HepG2 (cell line): ENCODE results near the gene THADA. TPM values are rescaled to one million over a fixed set of nuclear protein-coding genes. Genes with fewer than 3 reads are reported as not detected.
A peak's percentile ranks its signal among the peaks of the same experiment; 100 is the strongest.

ENCODE experiments used
- ASH2L ChIP-seq: fragments of 300-600, 200-600 bp; sonication (generic); IDR thresholded peaks from 2 replicates; pipeline ENCODE4 v1.7.0; 2017; ENCODE audit warnings: low read depth, mild to moderate bottlenecking, moderate library complexity, mixed read lengths, low read length; ENCODE audit not compliant: insufficient read length
- ATAD3A ChIP-seq: sonication (generic); formaldehyde crosslinking; IDR thresholded peaks from 2 replicates; pipeline ENCODE4 v1.4.0; 2020; ENCODE audit warnings: missing genetic modification reagents
- ATF7-NPFF ChIP-seq: sonication (generic); formaldehyde crosslinking; IDR thresholded peaks from 2 replicates; pipeline ENCODE4 v1.8.1; 2023; ENCODE audit warnings: mild to moderate bottlenecking, low read depth, missing genetic modification reagents, moderate library complexity
- SP1 ChIP-seq, 2 experiments: fragments of 450-650 bp in 1 of 2; sonication (generic) in 1 of 2; formaldehyde crosslinking in 1 of 2; IDR thresholded peaks; 2 replicates each; pipeline versions ENCODE4 v1.4.0 to v1.6.1; 2016 to 2020; ENCODE audit warnings: missing genetic modification reagents in 1 of 2
- ZNF124 ChIP-seq: sonication (generic); formaldehyde crosslinking; IDR thresholded peaks from 2 replicates; pipeline ENCODE4 v1.4.0; 2020; ENCODE audit warnings: missing genetic modification reagents
- ZNF510 ChIP-seq: sonication (generic); formaldehyde crosslinking; IDR thresholded peaks from 2 replicates; pipeline ENCODE4 v1.4.0; 2020; ENCODE audit warnings: low read depth, mild to moderate bottlenecking, missing genetic modification reagents
- ZNF530 ChIP-seq: sonication (generic); formaldehyde crosslinking; IDR thresholded peaks from 2 replicates; pipeline ENCODE4 v1.5.0; 2020; ENCODE audit warnings: low read depth, mild to moderate bottlenecking, missing genetic modification reagents
- ZNF556 ChIP-seq: sonication (generic); formaldehyde crosslinking; IDR thresholded peaks from 2 replicates; pipeline ENCODE4 v1.4.0; 2020; ENCODE audit warnings: mild to moderate bottlenecking, missing genetic modification reagents, borderline replicate concordance
- ZNF713 ChIP-seq: sonication (generic); formaldehyde crosslinking; IDR thresholded peaks from 2 replicates; pipeline ENCODE4 v1.4.0; 2020; ENCODE audit warnings: mild to moderate bottlenecking, missing genetic modification reagents
- polyA plus RNA-seq, 8 experiments: library from polyadenylated mRNA; depleted of rRNA in 3 of 8; stranded (reverse) in 7 of 8; unstranded in 1 of 8; fragments of >200 nt; fragmentation: Illumina TruSeq in 4 of 8; extraction: Trizol in 4 of 8; gene quantifications; 2 replicates each; pipeline versions ENCODE4 v1.2.1 to v1.2.3, GENCODE V29; 2011 to 2016; ENCODE audit warnings: low read depth in 4 of 8, missing spikeins in 1 of 8, mixed read lengths in 1 of 8; ENCODE audit not compliant: insufficient read depth in 1 of 8
- total RNA-seq, 5 experiments: library from RNA; depleted of rRNA; stranded (reverse); fragments of >200 nt; fragmentation: Illumina TruSeq; extraction: Trizol; gene quantifications; 2 replicates each; pipeline ENCODE4 v1.2.3, GENCODE V29; 2016; ENCODE audit warnings: low read depth in 1 of 5
- TF ChIP-seq, protein P1 (sequence below): sonication (generic); formaldehyde crosslinking; IDR thresholded peaks from 2 replicates; pipeline ENCODE4 v1.4.0; 2020; ENCODE audit warnings: mild to moderate bottlenecking, missing genetic modification reagents
- TF ChIP-seq, protein P2 (sequence below): sonication (generic); formaldehyde crosslinking; IDR thresholded peaks from 2 replicates; pipeline ENCODE4 v1.4.0; 2020; ENCODE audit warnings: missing genetic modification reagents, borderline replicate concordance
- TF ChIP-seq, protein P3 (sequence below): sonication (generic); formaldehyde crosslinking; IDR thresholded peaks from 2 replicates; pipeline ENCODE4 v1.8.0; 2022; ENCODE audit warnings: missing genetic modification reagents, mild to moderate bottlenecking, moderate library complexity, borderline replicate concordance

THADA gene
- total and polyA plus RNA-seq, 2 of the 13 experiments (the other 11 are each of a cell fraction or from before 2014, with no cell fraction given) = 12.7 to 21.7 TPM

DNA sequence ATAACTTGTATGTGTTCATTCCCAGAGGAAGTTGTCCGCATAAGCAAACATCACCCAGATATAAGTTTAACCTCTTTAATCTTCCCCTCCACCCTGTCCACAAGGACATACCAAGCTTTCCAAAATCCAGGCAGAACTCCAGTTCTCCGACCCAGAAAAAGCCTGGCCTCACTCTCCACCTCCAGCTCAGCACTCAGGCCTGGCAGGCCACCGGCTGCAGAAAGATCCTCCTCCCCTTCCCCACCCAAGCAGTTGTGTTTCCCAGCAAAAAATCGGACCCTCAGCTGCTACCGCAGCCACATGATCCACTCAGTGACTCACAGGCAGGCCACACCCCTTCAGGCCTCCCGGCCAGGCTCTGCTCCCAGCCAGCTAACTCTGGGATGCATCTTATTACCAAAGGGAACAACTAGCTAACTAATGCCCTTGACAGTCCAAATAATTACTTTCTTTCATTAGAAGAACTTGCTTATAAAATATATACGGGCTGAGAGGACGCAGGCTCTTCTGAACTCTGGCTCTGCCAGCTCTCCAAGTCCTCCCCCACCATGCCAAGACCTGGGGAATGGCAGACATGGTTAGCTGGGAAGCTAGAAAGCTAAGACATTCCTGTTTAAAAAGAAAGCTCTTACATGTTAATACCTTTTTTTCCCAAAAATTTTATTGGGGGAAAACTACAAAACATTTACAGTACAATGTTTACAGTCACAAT, 373.9 kb downstream of the THADA start (continued):
- TF ChIP-seq, protein P1, sequence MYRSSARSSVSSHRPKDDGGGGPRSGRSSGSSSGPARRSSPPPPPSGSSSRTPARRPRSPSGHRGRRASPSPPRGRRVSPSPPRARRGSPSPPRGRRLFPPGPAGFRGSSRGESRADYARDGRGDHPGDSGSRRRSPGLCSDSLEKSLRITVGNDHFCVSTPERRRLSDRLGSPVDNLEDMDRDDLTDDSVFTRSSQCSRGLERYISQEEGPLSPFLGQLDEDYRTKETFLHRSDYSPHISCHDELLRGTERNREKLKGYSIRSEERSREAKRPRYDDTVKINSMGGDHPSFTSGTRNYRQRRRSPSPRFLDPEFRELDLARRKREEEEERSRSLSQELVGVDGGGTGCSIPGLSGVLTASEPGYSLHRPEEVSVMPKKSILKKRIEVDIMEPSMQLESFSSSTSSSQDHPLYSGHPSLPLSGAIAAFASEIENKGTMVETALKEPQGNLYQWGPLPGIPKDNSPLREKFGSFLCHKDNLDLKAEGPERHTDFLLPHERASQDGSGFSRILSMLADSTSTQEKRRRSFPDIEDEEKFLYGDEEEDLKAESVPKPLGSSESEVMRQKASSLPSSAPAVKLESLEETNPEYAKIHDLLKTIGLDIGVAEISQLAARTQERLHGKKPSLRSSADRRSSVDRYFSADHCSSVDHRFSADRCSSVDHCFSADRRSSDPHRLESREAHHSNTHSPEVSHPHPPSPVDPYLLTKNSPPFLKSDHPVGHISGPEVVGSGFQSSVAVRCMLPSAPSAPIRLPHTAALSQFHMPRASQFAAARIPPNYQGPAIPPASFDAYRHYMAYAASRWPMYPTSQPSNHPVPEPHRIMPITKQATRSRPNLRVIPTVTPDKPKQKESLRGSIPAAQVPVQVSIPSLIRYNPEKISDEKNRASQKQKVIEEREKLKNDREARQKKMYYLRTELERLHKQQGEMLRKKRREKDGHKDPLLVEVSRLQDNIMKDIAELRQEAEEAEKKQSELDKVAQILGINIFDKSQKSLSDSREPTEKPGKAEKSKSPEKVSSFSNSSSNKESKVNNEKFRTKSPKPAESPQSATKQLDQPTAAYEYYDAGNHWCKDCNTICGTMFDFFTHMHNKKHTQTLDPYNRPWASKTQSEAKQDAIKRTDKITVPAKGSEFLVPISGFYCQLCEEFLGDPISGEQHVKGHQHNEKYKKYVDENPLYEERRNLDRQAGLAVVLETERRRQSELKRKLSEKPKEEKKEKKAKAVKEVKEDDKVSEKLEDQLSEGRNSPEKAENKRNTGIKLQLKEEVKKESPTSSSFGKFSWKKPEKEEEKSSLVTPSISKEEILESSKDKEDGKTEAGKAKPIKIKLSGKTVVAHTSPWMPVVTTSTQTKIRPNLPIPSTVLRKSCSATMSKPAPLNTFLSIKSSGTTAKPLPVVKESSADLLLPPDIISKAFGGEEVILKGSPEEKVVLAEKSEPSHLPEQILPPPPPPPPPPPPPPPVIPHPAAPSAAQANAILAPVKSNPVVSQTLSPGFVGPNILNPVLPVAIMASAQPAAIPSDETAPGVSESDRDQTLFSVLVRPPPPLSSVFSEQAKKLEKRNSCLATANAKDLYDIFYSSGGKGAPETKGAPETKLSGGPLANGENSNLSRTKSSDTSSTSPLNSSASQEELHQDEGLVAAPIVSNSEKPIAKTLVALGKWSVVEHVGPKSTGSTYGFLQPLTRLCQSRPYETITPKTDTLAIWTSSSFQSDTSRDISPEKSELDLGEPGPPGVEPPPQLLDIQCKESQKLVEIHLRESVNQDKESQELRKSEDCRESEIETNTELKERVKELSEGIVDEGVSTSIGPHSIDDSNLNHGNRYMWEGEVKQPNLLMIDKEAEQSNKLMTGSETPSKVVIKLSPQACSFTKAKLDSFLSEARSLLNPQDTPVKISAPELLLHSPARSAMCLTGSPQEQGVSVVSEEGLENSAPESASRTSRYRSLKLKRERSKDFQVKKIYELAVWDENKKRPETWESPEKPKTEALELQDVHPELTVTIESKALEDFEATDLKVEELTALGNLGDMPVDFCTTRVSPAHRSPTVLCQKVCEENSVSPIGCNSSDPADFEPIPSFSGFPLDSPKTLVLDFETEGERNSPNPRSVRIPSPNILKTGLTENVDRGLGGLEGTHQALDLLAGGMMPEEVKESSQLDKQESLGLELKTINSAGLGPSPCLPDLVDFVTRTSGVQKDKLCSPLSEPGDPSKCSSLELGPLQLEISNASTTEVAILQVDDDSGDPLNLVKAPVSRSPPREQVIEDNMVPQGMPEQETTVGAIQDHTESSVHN (CRISPR knock-in tag) = 0 out of 2 replicates have a peak, but pooled peaks have one; percentile 78
- TF ChIP-seq ATF7-NPFF = peak; percentile 67
- no peak for TF ChIP-seq ZNF713 (CRISPR knock-in tag)
- TF ChIP-seq, protein P2, sequence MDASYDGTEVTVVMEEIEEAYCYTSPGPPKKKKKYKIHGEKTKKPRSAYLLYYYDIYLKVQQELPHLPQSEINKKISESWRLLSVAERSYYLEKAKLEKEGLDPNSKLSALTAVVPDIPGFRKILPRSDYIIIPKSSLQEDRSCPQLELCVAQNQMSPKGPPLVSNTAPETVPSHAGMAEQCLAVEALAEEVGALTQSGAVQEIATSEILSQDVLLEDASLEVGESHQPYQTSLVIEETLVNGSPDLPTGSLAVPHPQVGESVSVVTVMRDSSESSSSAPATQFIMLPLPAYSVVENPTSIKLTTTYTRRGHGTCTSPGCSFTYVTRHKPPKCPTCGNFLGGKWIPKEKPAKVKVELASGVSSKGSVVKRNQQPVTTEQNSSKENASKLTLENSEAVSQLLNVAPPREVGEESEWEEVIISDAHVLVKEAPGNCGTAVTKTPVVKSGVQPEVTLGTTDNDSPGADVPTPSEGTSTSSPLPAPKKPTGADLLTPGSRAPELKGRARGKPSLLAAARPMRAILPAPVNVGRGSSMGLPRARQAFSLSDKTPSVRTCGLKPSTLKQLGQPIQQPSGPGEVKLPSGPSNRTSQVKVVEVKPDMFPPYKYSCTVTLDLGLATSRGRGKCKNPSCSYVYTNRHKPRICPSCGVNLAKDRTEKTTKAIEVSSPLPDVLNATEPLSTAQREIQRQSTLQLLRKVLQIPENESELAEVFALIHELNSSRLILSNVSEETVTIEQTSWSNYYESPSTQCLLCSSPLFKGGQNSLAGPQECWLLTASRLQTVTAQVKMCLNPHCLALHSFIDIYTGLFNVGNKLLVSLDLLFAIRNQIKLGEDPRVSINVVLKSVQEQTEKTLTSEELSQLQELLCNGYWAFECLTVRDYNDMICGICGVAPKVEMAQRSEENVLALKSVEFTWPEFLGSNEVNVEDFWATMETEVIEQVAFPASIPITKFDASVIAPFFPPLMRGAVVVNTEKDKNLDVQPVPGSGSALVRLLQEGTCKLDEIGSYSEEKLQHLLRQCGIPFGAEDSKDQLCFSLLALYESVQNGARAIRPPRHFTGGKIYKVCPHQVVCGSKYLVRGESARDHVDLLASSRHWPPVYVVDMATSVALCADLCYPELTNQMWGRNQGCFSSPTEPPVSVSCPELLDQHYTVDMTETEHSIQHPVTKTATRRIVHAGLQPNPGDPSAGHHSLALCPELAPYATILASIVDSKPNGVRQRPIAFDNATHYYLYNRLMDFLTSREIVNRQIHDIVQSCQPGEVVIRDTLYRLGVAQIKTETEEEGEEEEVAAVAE = peak; percentile 71; the same call in 1 of the 2 replicates
- no peak for TF ChIP-seq ZNF530
- TF ChIP-seq ATAD3A = no peak
- peak; percentile 61 for TF ChIP-seq ASH2L
- no peak for TF ChIP-seq SP1 (IDR thresholded peaks at IDR 0.05)
- TF ChIP-seq SP1 (CRISPR knock-in tag; IDR thresholded peaks at IDR 0.05) = peak; percentile 78
- peak; percentile 75; the same call in 1 of the 2 replicates for TF ChIP-seq ZNF124 (CRISPR knock-in tag)
- no peak for TF ChIP-seq ZNF510 (CRISPR knock-in tag)
- TF ChIP-seq ZNF556 = 0 out of 2 replicates have a peak, but pooled peaks have one; percentile 40
- TF ChIP-seq, protein P3, sequence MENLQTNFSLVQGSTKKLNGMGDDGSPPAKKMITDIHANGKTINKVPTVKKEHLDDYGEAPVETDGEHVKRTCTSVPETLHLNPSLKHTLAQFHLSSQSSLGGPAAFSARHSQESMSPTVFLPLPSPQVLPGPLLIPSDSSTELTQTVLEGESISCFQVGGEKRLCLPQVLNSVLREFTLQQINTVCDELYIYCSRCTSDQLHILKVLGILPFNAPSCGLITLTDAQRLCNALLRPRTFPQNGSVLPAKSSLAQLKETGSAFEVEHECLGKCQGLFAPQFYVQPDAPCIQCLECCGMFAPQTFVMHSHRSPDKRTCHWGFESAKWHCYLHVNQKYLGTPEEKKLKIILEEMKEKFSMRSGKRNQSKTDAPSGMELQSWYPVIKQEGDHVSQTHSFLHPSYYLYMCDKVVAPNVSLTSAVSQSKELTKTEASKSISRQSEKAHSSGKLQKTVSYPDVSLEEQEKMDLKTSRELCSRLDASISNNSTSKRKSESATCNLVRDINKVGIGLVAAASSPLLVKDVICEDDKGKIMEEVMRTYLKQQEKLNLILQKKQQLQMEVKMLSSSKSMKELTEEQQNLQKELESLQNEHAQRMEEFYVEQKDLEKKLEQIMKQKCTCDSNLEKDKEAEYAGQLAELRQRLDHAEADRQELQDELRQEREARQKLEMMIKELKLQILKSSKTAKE (CRISPR knock-in tag) = 0 out of 2 replicates have a peak, but pooled peaks have one; percentile 31
